Measurements from ENCODE around the gene SLC7A1. TPM values are rescaled to one million over a fixed set of nuclear protein-coding genes. Genes with fewer than 3 reads are reported as not detected.

Gene SLC7A1
- total and polyA plus RNA-seq, 12 donors, result 3.8 to 29.2 (median 17.4) TPM

GRCh38 chr13:29509999-29510589 is 85.4 kb downstream of the SLC7A1 start:
- no peak for DNase-seq
- intact Hi-C loops (cut with DNase I), result loop anchor here (2.0 to 10.0 kb wide), 11 partner anchors 67 to 607 kb away; partner anchors contain the start of genes SLC7A1 (in 2 of the 10) and UBL3 (in 1 of the 10)
- TF ChIP-seq CTCF (IDR thresholded peaks at IDR 0.05), result no peak
- H3K36me3 ChIP-seq, result peaks cover 0 to 22% (median 0%) of the 10 kb centered on the region in 9 donors
- WGBS, 2 donors, result 96% methylated on average over 14 of the region's 14 CpGs
- no peak overlapping the region for H3K4me3 ChIP-seq
- H3K27ac ChIP-seq, result no peak overlapping the region
- peaks cover 5 to 36% (median 21%) of the 10 kb centered on the region in 9 donors for H3K4me1 ChIP-seq
- no peak for ATAC-seq
- H3K27me3 ChIP-seq, result peaks cover 0 to 13% (median 8%) of the 10 kb centered on the region in 7 donors
- H3K9me3 ChIP-seq, result no peaks in the 10 kb centered on the region

GRCh38 chr13:29508876-29509252 is 86.6 kb downstream of the SLC7A1 start:
- intact Hi-C loops (cut with DNase I), result loop anchor here (1.0 to 10.0 kb wide), 13 partner anchors 68 to 606 kb away; partner anchors contain the start of genes SLC7A1 (in 2 of the 10) and UBL3 (in 1 of the 10)
- Histone ChIP-seq H3K36me3 (peaks cover 0 to 11% (median 0%) of the 10 kb centered on the region in 9 donors), H3K4me1 (peaks cover 5 to 31% (median 20%) of the 10 kb centered on the region in 9 donors), H3K27me3 (peaks cover 0 to 23% (median 8%) of the 10 kb centered on the region in 7 donors), H3K9me3 (no peaks in the 10 kb centered on the region), H3K27ac (peak overlapping the region in 4 of 10 donors; percentile 0 to 49 (median 19)), H3K4me3 (no peak overlapping the region)
- 41 to 47% methylated on average over 4 of the region's 4 CpGs for WGBS, 2 donors
- ATAC-seq, result peak in 6 of 8 donors; percentile 2 to 45 (median 16)
- no peak for DNase-seq
- TF ChIP-seq CTCF (IDR thresholded peaks at IDR 0.05), result no peak

GRCh38 chr13:29508130-29508875 is 87.2 kb downstream of the SLC7A1 start:
- ATAC-seq, result peak; percentile 81 to 96 (median 90)
- DNase-seq, result peak; percentile 84 to 87
- Histone ChIP-seq H3K27ac (peak overlapping the region in 5 of 10 donors; percentile 0 to 49 (median 35)), H3K4me1 (peaks cover 5 to 26% (median 18%) of the 10 kb centered on the region in 9 donors), H3K4me3 (peak overlapping the region in 2 of 10 donors; percentile 16 to 18), H3K36me3 (peaks cover 0 to 12% (median 0%) of the 10 kb centered on the region in 9 donors), H3K27me3 (peaks cover 0 to 28% (median 8%) of the 10 kb centered on the region in 7 donors), H3K9me3 (no peaks in the 10 kb centered on the region)
- 18 to 20% methylated on average over 16 of the region's 16 CpGs for WGBS, 2 donors
- intact Hi-C loops (cut with DNase I), result loop anchor here (1.0 to 10.0 kb wide), 13 partner anchors 69 to 607 kb away; partner anchors contain the start of genes SLC7A1 (in 2 of the 10) and UBL3 (in 1 of the 10)
- peak in 7 of 9 donors; percentile 92 to 99 (median 98) for TF ChIP-seq CTCF (IDR thresholded peaks at IDR 0.05)

- DNase-seq (no peak), ATAC-seq (peak; percentile 12 to 50 (median 24))
- intact Hi-C loops (cut with DNase I), result loop anchor here in 9 of 10 donors (2.0 to 10.0 kb wide), 8 partner anchors 70 to 605 kb away; partner anchors contain the start of genes SLC7A1 (in 2 of the 9) and UBL3 (in 1 of the 9)
- Histone ChIP-seq H3K4me1 (peaks cover 5 to 26% (median 18%) of the 10 kb centered on the region in 9 donors), H3K27me3 (peaks cover 0 to 28% (median 14%) of the 10 kb centered on the region in 7 donors), H3K27ac (no peak overlapping the region), H3K4me3 (no peak overlapping the region), H3K9me3 (no peaks in the 10 kb centered on the region), H3K36me3 (peaks cover 0 to 12% (median 0%) of the 10 kb centered on the region in 9 donors)
- whole genome bisulfite sequencing, 2 donors, result 55 to 56% methylated on average over 14 of the region's 14 CpGs
- TF ChIP-seq CTCF (IDR thresholded peaks at IDR 0.05), result no peak
These were observed 88.1 kb downstream of the SLC7A1 start for GRCh38 chr13:29507356-29507755.
